Adrenal gland (tissue), 12 donors: ENCODE data around the gene NFYC. TPM values are rescaled to one million over a fixed set of nuclear protein-coding genes. Genes with fewer than 3 reads are reported as not detected.
A peak's percentile ranks its signal among the peaks of the same experiment; 100 is the strongest.

Experiments used
- DNase-seq, 7 donors: peaks; one replicate each; pipeline ENCODE4 v3.0.0-alpha.2; 2019 to 2020
- H3K27ac ChIP-seq, 5 donors: fragments of 200-600 bp; sonication (generic) in 4 of 5; 1 replicate in 3 of 5; 2 replicates in 2 of 5; pipeline versions ENCODE4 v1.5.1 to v1.8.0; 2016 to 2020; ENCODE audit warnings: mild to moderate bottlenecking in 1 of 5
- H3K27me3 ChIP-seq: fragments of 200-600 bp; 2 replicates; pipeline ENCODE4 v1.8.0; 2021
- H3K36me3 ChIP-seq, 2 donors: fragments of 200-600 bp; replicated peaks in 1 of 2; 1 replicate in 1 of 2; 2 replicates in 1 of 2; pipeline versions ENCODE4 v1.5.1 to v1.8.0; 2018 to 2022
- H3K4me1 ChIP-seq, 2 donors: fragments of 200-600 bp; replicated peaks in 1 of 2; 1 replicate in 1 of 2; 2 replicates in 1 of 2; pipeline versions ENCODE4 v1.5.1 to v1.8.0; 2018 to 2021
- H3K4me3 ChIP-seq, 4 donors: fragments of 200-600 bp; sonication (generic) in 3 of 4; one replicate each; pipeline ENCODE4 v1.5.1; 2016 to 2018
- H3K9me3 ChIP-seq, 3 donors: fragments of 200-600 bp; sonication (generic) in 1 of 3; replicated peaks in 1 of 3; 1 replicate in 2 of 3; 2 replicates in 1 of 3; pipeline versions ENCODE4 v1.5.1 to v1.8.0; 2016 to 2021
- CTCF ChIP-seq, 6 experiments: fragments of 450-650 bp in 4 of 6; fragments of 200-600 bp in 2 of 6; sonication (generic) in 1 of 6; IDR thresholded peaks; 1 replicate in 5 of 6; 2 replicates in 1 of 6; pipeline versions ENCODE4 v1.5.1 to v1.8.0; 2016 to 2021; ENCODE audit warnings: antibody characterized with exemption in 6 of 6, mild to moderate bottlenecking in 2 of 6, moderate library complexity in 1 of 6
- POLR2A ChIP-seq, 2 donors: fragments of 450-650 bp; IDR thresholded peaks; one replicate each; pipeline ENCODE4 v1.6.1; 2017; ENCODE audit warnings: antibody characterized with exemption in 2 of 2, mild to moderate bottlenecking in 2 of 2, moderate library complexity in 1 of 2
- WGBS, 4 donors: extraction: QIAGEN DNeasy Blood & Tissue Kit in 2 of 4; methylation state at CpG; one replicate each; pipeline versions ENCODE4 v1.1.5 to v1.1.7; 2013 to 2017; 5-methylcytosine and 5-hydroxymethylcytosine counted together
- intact Hi-C, 2 donors: fragments of 100-400 bp; cut with DNase I; formaldehyde crosslinking; loops; one replicate each; pipeline versions ENCODE4 v1.14.1 to v1.15.0; 2022 to 2023
- polyA plus RNA-seq, 3 donors: library from polyadenylated mRNA; stranded (reverse); fragments of 200-250 nt in 2 of 3; fragments of 350-450 nt in 1 of 3; fragmentation: Illumina TruSeq in 1 of 3; extraction: RNeasy Lipid Tissue Mini Kit (QIAGEN cat#74804) in 1 of 3; gene quantifications; one replicate each; pipeline ENCODE4 v1.2.3, GENCODE V29; 2013 to 2014
- total RNA-seq, 9 donors: library from RNA; depleted of rRNA in 4 of 9; stranded (reverse); fragments of >200 nt in 4 of 9; fragments of 120-200 nt in 1 of 9; fragmentation: NEBNext Ultra II Directional in 1 of 9; extraction: Animal tissue kit (Norgen Biotek cat#: 25700) in 1 of 9; gene quantifications; one replicate each; pipeline versions ENCODE4 v1.1.0 to v1.2.4, GENCODE V29; 2013 to 2023
- donor health status: healthy with polysubstance abuse.
- donor health status: Bipolar disorder and iron deficiency.
- donor health status: DM: yes; HTN: yes; CAD: no.
- donor health status: DM: no; HTN: no; CAD: no.
- donor health status: DM: no; HTN: no; CAD: no.
- donor health status: DM: yes; HTN: yes; CAD: no.

NFYC gene
- total and polyA plus RNA-seq, 12 donors = 35.9 to 73.8 (median 51.2) TPM

GRCh38 chr1:40662864-40663263 is 28.6 kb upstream of the NFYC start:
- no peak overlapping the region for H3K4me3 ChIP-seq
- H3K9me3 ChIP-seq = no peaks in the 10 kb centered on the region
- H3K4me1 ChIP-seq = peaks cover 7 to 8% of the 10 kb centered on the region in 2 donors
- peak in 1 of 7 donors; percentile 7 for DNase-seq
- no peak for TF ChIP-seq POLR2A (IDR thresholded peaks at IDR 0.05)
- no peak for TF ChIP-seq CTCF (IDR thresholded peaks at IDR 0.05)
- H3K36me3 ChIP-seq = no peaks in the 10 kb centered on the region
- 74 to 100% (median 82%) methylated on average over 1 to 4 of the region's 4 CpGs for WGBS, 4 donors
- intact Hi-C loops = loop anchor here in 1 of 2 donors (10.0 kb wide), 1 partner anchor 48 kb away; no protein-coding TSS in a partner anchor
- H3K27ac ChIP-seq = peak overlapping the region in 1 of 5 donors; percentile 57
- H3K27me3 ChIP-seq = no peaks in the 10 kb centered on the region

- Histone ChIP-seq H3K27me3 (no peaks in the 10 kb centered on the region), H3K36me3 (no peaks in the 10 kb centered on the region), H3K4me1 (peaks cover 8 to 9% of the 10 kb centered on the region in 2 donors), H3K4me3 (no peak overlapping the region), H3K9me3 (no peaks in the 10 kb centered on the region), H3K27ac (peak overlapping the region in 1 of 5 donors; percentile 57)
- TF ChIP-seq CTCF (IDR thresholded peaks at IDR 0.05) (no peak), POLR2A (IDR thresholded peaks at IDR 0.05) (no peak)
- no peak for DNase-seq
- WGBS, 4 donors = 58 to 67% (median 65%) methylated on average over 5 to 8 of the region's 8 CpGs
- intact Hi-C loops = loop anchor here in 1 of 2 donors (10.0 kb wide), 1 partner anchor 49 kb away; no protein-coding TSS in a partner anchor
These were observed 28.0 kb upstream of the NFYC start for GRCh38 chr1:40663324-40664166.

GRCh38 chr1:40664167-40664537 is 27.4 kb upstream of the NFYC start:
- peak overlapping the region in 1 of 5 donors; percentile 57 for H3K27ac ChIP-seq

More at GRCh38 chr1:40664167-40664537, 27.4 kb upstream of the NFYC start:
- Histone ChIP-seq H3K4me3 (no peak overlapping the region), H3K27me3 (no peaks in the 10 kb centered on the region), H3K4me1 (peaks cover 10 to 15% of the 10 kb centered on the region in 2 donors), H3K9me3 (no peaks in the 10 kb centered on the region), H3K36me3 (no peaks in the 10 kb centered on the region)
- 71 to 89% (median 85%) methylated on average over 1 of the region's 1 CpG; no CpG with 5 or more reads in 1 of the 4 donors for WGBS, 4 donors
- TF ChIP-seq CTCF (IDR thresholded peaks at IDR 0.05) (no peak), POLR2A (IDR thresholded peaks at IDR 0.05) (no peak)
- no peak for DNase-seq
- intact Hi-C loops = loop anchor here in 1 of 2 donors (10.0 kb wide), 1 partner anchor 49 kb away; no protein-coding TSS in a partner anchor
